ACC112 (cell line): ENCODE measurements around the gene RASA3.
"Not testable (repeated sequence)": the region's sequence is repeated elsewhere in the genome, so short reads cannot be mapped to it uniquely, and the experiment has no call there.

Experiments
- H2AFZ ChIP-seq: fragments of 200-600 bp; sonication (generic); one replicate; pipeline ENCODE4 v1.6.0; 2017; ENCODE audit warnings: antibody characterized with exemption, low read length; ENCODE audit not compliant: unreplicated experiment
- H3K27ac ChIP-seq: fragments of 200-600 bp; sonication (generic); 2 replicates; pipeline ENCODE4 v1.5.1; 2014; ENCODE audit warnings: low read depth, mild to moderate bottlenecking, antibody characterized with exemption, low read length, moderate library complexity
- H3K27me3 ChIP-seq: fragments of 200-600 bp; sonication (generic); 2 replicates; pipeline ENCODE4 v1.6.1; 2014; ENCODE audit warnings: mild to moderate bottlenecking, antibody characterized with exemption, low read length, moderate library complexity, mixed read lengths; ENCODE audit not compliant: insufficient read depth
- H3K36me3 ChIP-seq: fragments of 200-600 bp; sonication (generic); 2 replicates; pipeline ENCODE4 v1.6.1; 2016; ENCODE audit warnings: mild to moderate bottlenecking, antibody characterized with exemption, low read length, moderate library complexity, mixed read lengths; ENCODE audit not compliant: insufficient read depth
- H3K4me1 ChIP-seq: fragments of 200-600 bp; sonication (generic); one replicate; pipeline ENCODE4 v1.6.1; 2016; ENCODE audit warnings: low read length, mixed read lengths; ENCODE audit not compliant: insufficient read depth, unreplicated experiment, control insufficient read depth
- H3K4me3 ChIP-seq: fragments of 200-600 bp; sonication (generic); 2 replicates; pipeline ENCODE4 v1.5.1; 2014; ENCODE audit warnings: mild to moderate bottlenecking, low read depth, low read length
- H3K79me2 ChIP-seq: fragments of 200-600 bp; sonication (generic); one replicate; pipeline ENCODE4 v1.6.0; 2016; ENCODE audit warnings: low read length; ENCODE audit not compliant: control insufficient read depth, unreplicated experiment, insufficient read depth

RASA3 gene

DNA sequence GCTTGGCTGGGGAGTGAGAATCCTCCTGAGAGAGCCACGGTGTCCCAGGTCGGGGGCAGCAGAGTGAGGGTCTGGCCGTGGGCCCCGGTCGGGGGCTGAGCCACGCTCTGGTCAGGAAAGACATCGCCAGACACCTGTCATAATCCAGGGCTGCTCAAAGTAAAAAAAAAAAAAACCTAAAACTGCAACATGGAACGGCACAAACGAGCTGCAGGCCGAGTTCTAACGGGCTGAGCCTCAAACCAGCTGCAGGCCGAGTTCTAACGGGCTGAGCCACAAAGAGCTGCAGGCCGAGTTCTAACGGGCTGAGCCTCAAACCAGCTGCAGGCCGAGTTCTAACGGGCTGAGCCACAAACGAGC lies 21.6 kb downstream of the RASA3 start:
- H3K27me3 ChIP-seq, H2AFZ ChIP-seq, H3K4me3 ChIP-seq, H3K36me3 ChIP-seq, H3K27ac ChIP-seq: not testable (repeated sequence)
- H3K4me1 ChIP-seq = peaks cover 48% of the 10 kb centered on the region
- H3K79me2 ChIP-seq = peaks cover 93% of the 10 kb centered on the region

- Histone ChIP-seq H3K36me3 (no peaks in the 10 kb centered on the region), H3K27me3 (no peaks in the 10 kb centered on the region), H3K79me2 (peaks cover 93% of the 10 kb centered on the region), H2AFZ (no peak overlapping the region), H3K4me1 (peaks cover 45% of the 10 kb centered on the region), H3K27ac (no peak overlapping the region), H3K4me3 (no peak overlapping the region)
Observed at GRCh38 chr13:114110091-114110829, 22.2 kb downstream of the RASA3 start.

GRCh38 chr13:114109641-114110041 lies 22.8 kb downstream of the RASA3 start:
- Histone ChIP-seq H2AFZ (no peak overlapping the region), H3K4me3 (no peak overlapping the region), H3K27me3 (no peaks in the 10 kb centered on the region), H3K79me2 (peaks cover 93% of the 10 kb centered on the region), H3K36me3 (no peaks in the 10 kb centered on the region), H3K27ac (no peak overlapping the region), H3K4me1 (peaks cover 39% of the 10 kb centered on the region)

- peaks cover 34% of the 10 kb centered on the region for H3K4me1 ChIP-seq
Observed at GRCh38 chr13:114108894-114109293, 23.5 kb downstream of the RASA3 start.

DNA sequence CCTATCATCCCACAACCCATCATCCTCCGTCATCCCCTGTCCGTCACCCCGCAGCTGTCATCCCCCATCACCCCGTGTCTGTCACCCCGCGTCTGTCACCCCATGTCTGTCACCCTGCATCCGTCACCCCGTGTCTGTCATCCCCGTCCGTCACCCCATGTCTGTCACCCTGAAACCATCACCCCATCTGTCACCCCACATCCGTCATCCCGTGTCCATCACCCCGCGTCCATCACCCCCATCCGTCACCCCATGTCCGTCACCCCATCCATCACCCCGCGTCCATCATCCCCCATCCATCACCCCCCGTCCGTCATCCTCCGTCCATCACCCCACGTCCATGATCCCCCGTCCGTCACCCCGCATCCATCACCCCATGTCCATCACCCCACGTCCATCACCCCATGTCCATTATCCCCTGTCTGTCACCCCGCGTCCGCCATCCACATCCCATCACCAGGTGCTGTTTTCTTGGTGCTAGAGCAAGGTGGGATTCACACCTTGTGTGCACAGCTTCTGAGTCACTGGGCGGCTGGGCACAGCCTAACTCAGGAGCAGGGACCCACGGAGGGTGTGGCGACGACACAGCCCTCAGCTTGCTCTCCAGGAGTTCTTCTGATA lies 24.2 kb downstream of the RASA3 start:
- H2AFZ ChIP-seq = no peak overlapping the region
- peaks cover 34% of the 10 kb centered on the region for H3K4me1 ChIP-seq
- H3K36me3 ChIP-seq = no peaks in the 10 kb centered on the region
- H3K79me2 ChIP-seq = peaks cover 91% of the 10 kb centered on the region
- H3K27me3 ChIP-seq = no peaks in the 10 kb centered on the region
- H3K27ac ChIP-seq = peak overlapping the region; percentile 54
- no peak overlapping the region for H3K4me3 ChIP-seq

More at GRCh38 chr13:114108894-114109293, 23.5 kb downstream of the RASA3 start:
- H2AFZ ChIP-seq = no peak overlapping the region
- H3K27me3 ChIP-seq = no peaks in the 10 kb centered on the region
- no peak overlapping the region for H3K27ac ChIP-seq
- no peaks in the 10 kb centered on the region for H3K36me3 ChIP-seq
- no peak overlapping the region for H3K4me3 ChIP-seq
- H3K79me2 ChIP-seq = peaks cover 93% of the 10 kb centered on the region

DNA sequence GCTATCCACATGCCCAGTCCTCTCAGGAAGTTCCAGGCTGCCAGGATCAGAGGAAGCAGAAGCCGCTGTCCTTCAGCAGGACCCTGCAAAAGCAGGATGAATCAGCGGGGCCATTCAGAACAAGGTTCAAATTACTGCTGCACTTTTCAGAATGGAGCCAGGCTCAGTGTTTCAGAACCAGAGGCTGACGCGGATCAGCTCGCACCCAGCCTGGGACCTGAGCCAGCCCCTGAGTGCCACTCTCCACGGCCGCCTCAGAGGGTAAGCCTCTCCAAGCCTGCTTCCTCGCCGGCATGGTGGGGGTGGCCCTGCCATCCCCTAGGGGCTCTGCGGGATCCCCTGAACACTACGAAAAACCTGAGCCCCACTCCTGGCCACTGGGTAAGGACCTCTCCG lies 24.7 kb downstream of the RASA3 start:
- no peak overlapping the region for H3K4me3 ChIP-seq
- no peak overlapping the region for H2AFZ ChIP-seq
- H3K79me2 ChIP-seq = peaks cover 90% of the 10 kb centered on the region
- peaks cover 34% of the 10 kb centered on the region for H3K4me1 ChIP-seq
- no peaks in the 10 kb centered on the region for H3K36me3 ChIP-seq
- H3K27me3 ChIP-seq = no peaks in the 10 kb centered on the region
- H3K27ac ChIP-seq = peak overlapping the region; percentile 54

DNA sequence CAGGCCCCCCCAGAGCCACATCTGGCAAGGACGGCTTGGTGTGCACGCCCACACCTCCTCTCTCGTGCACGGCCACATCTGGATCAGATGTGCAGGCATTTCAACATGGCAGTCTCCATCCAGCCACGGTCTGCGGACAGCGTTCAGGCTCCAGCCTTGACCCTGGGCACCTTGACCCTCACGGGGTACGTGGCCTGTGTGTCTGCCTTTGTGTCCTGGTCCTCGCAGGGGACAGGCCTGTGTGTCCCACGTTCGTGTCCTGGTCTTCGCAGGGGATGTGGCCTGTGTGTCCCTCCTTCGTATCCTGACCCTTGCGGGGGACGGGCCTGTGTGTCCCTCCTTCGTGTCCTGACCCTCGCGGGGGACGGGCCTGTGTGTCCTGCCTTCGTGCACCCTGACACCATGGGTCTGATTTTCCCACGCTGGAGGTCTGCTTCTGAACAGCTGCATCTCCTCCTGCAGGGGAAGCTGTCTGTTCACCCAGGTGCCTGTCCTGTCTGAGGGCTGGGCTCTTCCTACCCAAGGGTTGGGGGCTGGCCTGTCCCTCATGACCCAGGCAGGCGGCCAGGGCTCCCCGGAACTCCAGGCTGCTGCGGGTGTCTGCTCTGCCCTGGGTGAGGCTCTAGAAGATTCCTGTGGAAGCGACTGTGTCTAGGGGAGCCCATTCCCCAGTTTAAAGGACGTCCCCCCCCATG lies 25.3 kb downstream of the RASA3 start:
- no peak overlapping the region for H3K4me3 ChIP-seq
- peaks cover 34% of the 10 kb centered on the region for H3K4me1 ChIP-seq
- peaks cover 90% of the 10 kb centered on the region for H3K79me2 ChIP-seq
- H3K27me3 ChIP-seq = no peaks in the 10 kb centered on the region
- no peak overlapping the region for H2AFZ ChIP-seq
- H3K27ac ChIP-seq = peak overlapping the region; percentile 54
- H3K36me3 ChIP-seq = no peaks in the 10 kb centered on the region

GRCh38 chr13:114106526-114106925 lies 25.9 kb downstream of the RASA3 start:
- Histone ChIP-seq H2AFZ (no peak overlapping the region), H3K4me1 (peaks cover 29% of the 10 kb centered on the region), H3K36me3 (no peaks in the 10 kb centered on the region), H3K79me2 (peaks cover 89% of the 10 kb centered on the region), H3K4me3 (no peak overlapping the region), H3K27ac (no peak overlapping the region), H3K27me3 (no peaks in the 10 kb centered on the region)

DNA sequence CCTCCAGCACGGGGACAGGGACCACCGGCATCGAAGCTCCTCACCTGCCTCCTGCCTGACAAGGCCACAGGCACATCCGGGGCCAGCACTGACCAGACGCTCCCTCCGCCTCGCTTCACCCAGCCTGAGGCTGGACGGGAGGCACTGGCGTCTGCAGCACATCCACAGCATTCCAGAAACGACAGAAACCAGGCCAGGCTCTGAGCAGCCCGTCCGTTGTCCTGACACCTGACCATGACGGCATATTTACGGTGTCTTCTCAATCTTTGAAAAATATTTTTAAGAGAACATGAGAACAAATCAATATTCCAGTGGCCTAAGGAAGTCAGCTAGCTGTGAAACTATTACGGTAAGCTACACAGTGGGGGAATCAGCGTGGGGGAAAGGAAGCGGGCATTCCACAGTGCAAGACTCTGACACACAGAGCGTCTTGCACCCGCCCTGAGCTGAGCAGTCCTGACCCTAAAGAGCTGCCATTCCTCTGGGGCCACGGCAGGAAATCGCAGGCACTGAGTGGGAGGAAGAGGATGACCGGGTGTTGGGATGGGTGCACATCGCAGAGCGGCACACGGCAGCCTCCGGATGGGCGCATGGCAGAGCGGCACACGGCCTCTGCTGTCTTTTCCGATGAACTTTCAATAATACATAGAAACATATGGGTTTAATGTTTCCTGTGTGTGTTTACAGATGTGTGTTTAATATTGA lies 26.8 kb downstream of the RASA3 start:
- peaks cover 92% of the 10 kb centered on the region for H3K79me2 ChIP-seq
- H3K27me3 ChIP-seq = no peaks in the 10 kb centered on the region
- no peak overlapping the region for H2AFZ ChIP-seq
- H3K36me3 ChIP-seq = no peaks in the 10 kb centered on the region
- H3K4me3 ChIP-seq = no peak overlapping the region
- H3K27ac ChIP-seq = no peak overlapping the region
- H3K4me1 ChIP-seq = peaks cover 26% of the 10 kb centered on the region

GRCh38 chr13:114104655-114105520 lies 27.5 kb downstream of the RASA3 start:
- Histone ChIP-seq H3K4me1 (peaks cover 24% of the 10 kb centered on the region), H3K4me3 (no peak overlapping the region), H3K27me3 (no peaks in the 10 kb centered on the region), H3K79me2 (peaks cover 86% of the 10 kb centered on the region), H2AFZ (no peak overlapping the region), H3K36me3 (no peaks in the 10 kb centered on the region), H3K27ac (no peak overlapping the region)
